Measurements from ENCODE around the gene PDCD1LG2.

Gene PDCD1LG2

GRCh38 chr9:5586391-5586802, 76.1 kb downstream of the PDCD1LG2 start:
- Histone ChIP-seq H3K27ac (peak overlapping the region in 7 of 11 experiments; percentile 10 to 69 (median 47); a peak in 11 of 22 replicates), H3K27me3 (no peaks in the 10 kb centered on the region), H3K36me3 (no peaks in the 10 kb centered on the region), H3K9ac (peak overlapping the region in 3 of 11 experiments; percentile 16 to 50 (median 25); a peak in 3 of 22 replicates), H3K9me3 (replicated peaks in 1 of 11) (peaks cover 0 to 6% (median 0%) of the 10 kb centered on the region in 11 experiments; a peak in 5 of 22 replicates), H3K4me1 (peaks cover 40 to 88% (median 52%) of the 10 kb centered on the region in 10 experiments), H4K20me1 (no peaks in the 10 kb centered on the region), H3K4me2 (peak overlapping the region in 10 of 11 experiments; percentile 3 to 77 (median 40); a peak in 17 of 22 replicates), H3K4me3 (no peak overlapping the region)
- TF ChIP-seq Cebpa-rat (IDR thresholded peaks at IDR 0.05): no peak

- TF ChIP-seq Cebpa-rat (IDR thresholded peaks at IDR 0.05): no peak
- peaks cover 46 to 95% (median 56%) of the 10 kb centered on the region in 10 experiments for H3K4me1 ChIP-seq
- H4K20me1 ChIP-seq: no peaks in the 10 kb centered on the region
- H3K4me2 ChIP-seq: peak overlapping the region in 7 of 11 experiments; percentile 18 to 77 (median 63); a peak in 13 of 22 replicates
- peak overlapping the region in 1 of 11 experiments; percentile 22; a peak in 1 of 22 replicates for H3K9ac ChIP-seq
- H3K4me3 ChIP-seq: no peak overlapping the region
- H3K9me3 ChIP-seq (replicated peaks in 1 of 11): peaks cover 0 to under 1% (median 0%) of the 10 kb centered on the region in 11 experiments; a peak in 3 of 22 replicates
- peak overlapping the region in 6 of 11 experiments; percentile 11 to 69 (median 56); a peak in 9 of 22 replicates for H3K27ac ChIP-seq
- no peaks in the 10 kb centered on the region for H3K36me3 ChIP-seq
- H3K27me3 ChIP-seq: no peaks in the 10 kb centered on the region
These were observed 76.7 kb downstream of the PDCD1LG2 start for GRCh38 chr9:5587024-5587423.

- H3K36me3 ChIP-seq: peaks cover 0 to 10% (median 0%) of the 10 kb centered on the region in 11 experiments; a peak in 4 of 22 replicates
- no peak overlapping the region for H3K4me3 ChIP-seq
- no peaks in the 10 kb centered on the region for H4K20me1 ChIP-seq
- no peak overlapping the region for H3K9ac ChIP-seq
- no peaks in the 10 kb centered on the region for H3K9me3 ChIP-seq (replicated peaks in 1 of 11)
- H3K4me2 ChIP-seq: peak overlapping the region in 8 of 11 experiments; percentile 8 to 82 (median 52); a peak in 10 of 22 replicates
- H3K4me1 ChIP-seq: peaks cover 59 to 95% (median 70%) of the 10 kb centered on the region in 10 experiments
- TF ChIP-seq Cebpa-rat (IDR thresholded peaks at IDR 0.05): no peak
- peak overlapping the region in 8 of 11 experiments; percentile 11 to 86 (median 76); a peak in 10 of 22 replicates for H3K27ac ChIP-seq
- no peaks in the 10 kb centered on the region for H3K27me3 ChIP-seq
These were observed 81.9 kb downstream of the PDCD1LG2 start for GRCh38 chr9:5592231-5592630.

GRCh38 chr9:5592904-5593303, 82.6 kb downstream of the PDCD1LG2 start:
- Histone ChIP-seq H3K4me1 (peaks cover 56 to 88% (median 70%) of the 10 kb centered on the region in 10 experiments), H4K20me1 (no peaks in the 10 kb centered on the region), H3K9me3 (replicated peaks in 1 of 11) (no peaks in the 10 kb centered on the region), H3K36me3 (peaks cover 0 to 10% (median 4%) of the 10 kb centered on the region in 11 experiments; a peak in 5 of 22 replicates), H3K27me3 (no peaks in the 10 kb centered on the region), H3K9ac (peak overlapping the region in 6 of 11 experiments; percentile 46 to 66 (median 58); a peak in 7 of 22 replicates), H3K27ac (peak overlapping the region; percentile 16 to 86 (median 76); a peak in 21 of 22 replicates), H3K4me3 (no peak overlapping the region), H3K4me2 (peak overlapping the region in 10 of 11 experiments; percentile 48 to 82 (median 73); a peak in 18 of 22 replicates)
- no peak for TF ChIP-seq Cebpa-rat (IDR thresholded peaks at IDR 0.05)

GRCh38 chr9:5593904-5594303, 83.6 kb downstream of the PDCD1LG2 start:
- peaks cover 0 to 17% (median 7%) of the 10 kb centered on the region in 11 experiments; a peak in 7 of 22 replicates for H3K36me3 ChIP-seq
- peak overlapping the region; percentile 32 to 82 (median 72) for H3K4me2 ChIP-seq
- H4K20me1 ChIP-seq: no peaks in the 10 kb centered on the region
- peaks cover 0 to 4% (median 0%) of the 10 kb centered on the region in 11 experiments; a peak in 6 of 22 replicates for H3K9me3 ChIP-seq (replicated peaks in 1 of 11)
- H3K4me1 ChIP-seq: peaks cover 56 to 82% (median 70%) of the 10 kb centered on the region in 10 experiments
- H3K4me3 ChIP-seq: no peak overlapping the region
- no peaks in the 10 kb centered on the region for H3K27me3 ChIP-seq
- peak in 4 of 11 experiments; percentile 29 to 87 (median 76); a peak in 5 of 22 replicates for TF ChIP-seq Cebpa-rat (IDR thresholded peaks at IDR 0.05)
- peak overlapping the region; percentile 16 to 86 (median 76); a peak in 21 of 22 replicates for H3K27ac ChIP-seq
- H3K9ac ChIP-seq: peak overlapping the region in 7 of 11 experiments; percentile 36 to 66 (median 57); a peak in 9 of 22 replicates

- peaks cover 48 to 69% (median 55%) of the 10 kb centered on the region in 10 experiments for H3K4me1 ChIP-seq
- no peak overlapping the region for H3K4me3 ChIP-seq
- H3K27me3 ChIP-seq: no peaks in the 10 kb centered on the region
- H3K9ac ChIP-seq: peak overlapping the region in 9 of 11 experiments; percentile 4 to 50 (median 21); a peak in 6 of 22 replicates
- no peaks in the 10 kb centered on the region for H4K20me1 ChIP-seq
- peaks cover 0 to 8% (median 0%) of the 10 kb centered on the region in 11 experiments; a peak in 7 of 22 replicates for H3K9me3 ChIP-seq (replicated peaks in 1 of 11)
- peak overlapping the region; percentile 47 to 77 (median 66) for H3K4me2 ChIP-seq
- peak overlapping the region; percentile 16 to 86 (median 55); a peak in 20 of 22 replicates for H3K27ac ChIP-seq
- H3K36me3 ChIP-seq: peaks cover 0 to 26% (median 12%) of the 10 kb centered on the region in 11 experiments; a peak in 8 of 22 replicates
- TF ChIP-seq Cebpa-rat (IDR thresholded peaks at IDR 0.05): no peak
These were observed 85.8 kb downstream of the PDCD1LG2 start for GRCh38 chr9:5596173-5596572.

- Histone ChIP-seq H3K9me3 (replicated peaks in 1 of 11) (peaks cover 8 to 20% (median 13%) of the 10 kb centered on the region in 11 experiments; a peak in 21 of 22 replicates), H3K27me3 (no peaks in the 10 kb centered on the region), H3K4me3 (peak overlapping the region in 3 of 10 experiments; percentile 5 to 17 (median 5); a peak in 2 of 20 replicates), H3K4me1 (peaks cover 0 to 32% (median 20%) of the 10 kb centered on the region in 10 experiments; a peak in 19 of 20 replicates), H3K36me3 (peaks cover 3 to 18% (median 11%) of the 10 kb centered on the region in 11 experiments; a peak in 12 of 22 replicates), H3K27ac (peak overlapping the region in 7 of 11 experiments; percentile 12 to 54 (median 38); a peak in 12 of 22 replicates), H3K9ac (peak overlapping the region in 6 of 11 experiments; percentile 5 to 44 (median 29); a peak in 4 of 22 replicates), H4K20me1 (peaks cover 0 to 8% (median 0%) of the 10 kb centered on the region in 11 experiments; a peak in 2 of 22 replicates), H3K4me2 (peak overlapping the region; percentile 18 to 67 (median 57))
- TF ChIP-seq Cebpa-rat (IDR thresholded peaks at IDR 0.05): no peak
These were observed 98.2 kb downstream of the PDCD1LG2 start for GRCh38 chr9:5608298-5609225.

- H3K27ac ChIP-seq: peak overlapping the region in 7 of 11 experiments; percentile 12 to 54 (median 38); a peak in 11 of 22 replicates
- H3K27me3 ChIP-seq: no peaks in the 10 kb centered on the region
- H4K20me1 ChIP-seq: peaks cover 0 to 8% (median 0%) of the 10 kb centered on the region in 11 experiments; a peak in 2 of 22 replicates
- peaks cover 8 to 20% (median 13%) of the 10 kb centered on the region in 11 experiments; a peak in 21 of 22 replicates for H3K9me3 ChIP-seq (replicated peaks in 1 of 11)
- H3K4me1 ChIP-seq: peaks cover 0 to 38% (median 21%) of the 10 kb centered on the region in 10 experiments; a peak in 19 of 20 replicates
- TF ChIP-seq Cebpa-rat (IDR thresholded peaks at IDR 0.05): no peak
- peak overlapping the region in 1 of 10 experiments; percentile 17; a peak in 1 of 20 replicates for H3K4me3 ChIP-seq
- H3K9ac ChIP-seq: peak overlapping the region in 5 of 11 experiments; percentile 19 to 44 (median 35); a peak in 3 of 22 replicates
- peak overlapping the region; percentile 18 to 67 (median 57) for H3K4me2 ChIP-seq
- H3K36me3 ChIP-seq: peaks cover 3 to 18% (median 13%) of the 10 kb centered on the region in 11 experiments; a peak in 12 of 22 replicates
These were observed 98.9 kb downstream of the PDCD1LG2 start for GRCh38 chr9:5609226-5609596.
